PC-9 (cell line): ENCODE measurements around the gene MNS1.

ENCODE experiments used
- CTCF ChIP-seq: fragments of 200-600 bp; sonication (generic); conservative IDR thresholded peaks from 2 replicates; pipeline ENCODE4 v1.6.1; 2017; ENCODE audit warnings: mixed run types, antibody characterized with exemption, mild to moderate bottlenecking, moderate library complexity
- EZH2 ChIP-seq: fragments of 200-600 bp; sonication (generic); IDR thresholded peaks from 2 replicates; pipeline ENCODE4 v1.8.0; 2017; ENCODE audit warnings: antibody characterized with exemption, low read depth

DNA sequence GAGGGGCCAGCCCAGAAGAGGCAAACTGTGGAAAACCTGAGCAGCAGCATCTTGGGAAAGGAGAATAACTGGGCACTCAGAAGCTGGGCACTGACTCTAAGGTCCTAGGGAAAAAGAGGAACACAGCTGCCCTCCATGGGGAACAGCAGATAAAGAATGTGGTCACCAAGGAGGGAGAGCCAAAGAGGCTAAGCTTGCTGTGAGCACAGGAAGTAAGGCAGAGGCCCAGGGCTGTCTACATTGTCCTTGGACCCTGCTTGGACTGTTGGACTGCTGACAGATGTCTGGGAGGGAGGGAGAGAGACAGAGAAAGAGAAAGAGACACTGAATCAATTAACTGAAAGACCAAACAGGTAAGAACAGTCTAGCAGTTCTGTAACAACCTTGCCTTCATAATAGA, 4.5 kb upstream of the MNS1 start:
- TF ChIP-seq CTCF (no peak), EZH2 (no peak)
